SK-N-SH treated with all-trans-retinoic acid at 6 μM for 48 hours (cell line): ENCODE measurements around the gene FASLG.

Experiments
- ESRRG ChIP-seq: fragments of 250-450 bp; sonication (Bioruptor Pico); IDR thresholded peaks from 2 replicates; pipeline ENCODE4 v1.6.1; 2021; ENCODE audit warnings: mild to moderate bottlenecking
- POU6F1 ChIP-seq: fragments of 250-450 bp; sonication (Bioruptor Pico); IDR thresholded peaks from 2 replicates; pipeline ENCODE4 v1.8.0; 2021; ENCODE audit warnings: low read depth, mild to moderate bottlenecking, moderate library complexity, borderline replicate concordance
- ZFP3 ChIP-seq: fragments of 250-450 bp; sonication (Bioruptor Pico); IDR thresholded peaks from 2 replicates; pipeline ENCODE4 v1.5.0; 2020; ENCODE audit warnings: mild to moderate bottlenecking, moderate library complexity
- TF ChIP-seq, protein P1 (sequence below): fragments of 250-450 bp; sonication (Bioruptor Pico); IDR thresholded peaks from 2 replicates; pipeline ENCODE4 v1.8.0; 2020; ENCODE audit warnings: mild to moderate bottlenecking, moderate library complexity, borderline replicate concordance

DNA sequence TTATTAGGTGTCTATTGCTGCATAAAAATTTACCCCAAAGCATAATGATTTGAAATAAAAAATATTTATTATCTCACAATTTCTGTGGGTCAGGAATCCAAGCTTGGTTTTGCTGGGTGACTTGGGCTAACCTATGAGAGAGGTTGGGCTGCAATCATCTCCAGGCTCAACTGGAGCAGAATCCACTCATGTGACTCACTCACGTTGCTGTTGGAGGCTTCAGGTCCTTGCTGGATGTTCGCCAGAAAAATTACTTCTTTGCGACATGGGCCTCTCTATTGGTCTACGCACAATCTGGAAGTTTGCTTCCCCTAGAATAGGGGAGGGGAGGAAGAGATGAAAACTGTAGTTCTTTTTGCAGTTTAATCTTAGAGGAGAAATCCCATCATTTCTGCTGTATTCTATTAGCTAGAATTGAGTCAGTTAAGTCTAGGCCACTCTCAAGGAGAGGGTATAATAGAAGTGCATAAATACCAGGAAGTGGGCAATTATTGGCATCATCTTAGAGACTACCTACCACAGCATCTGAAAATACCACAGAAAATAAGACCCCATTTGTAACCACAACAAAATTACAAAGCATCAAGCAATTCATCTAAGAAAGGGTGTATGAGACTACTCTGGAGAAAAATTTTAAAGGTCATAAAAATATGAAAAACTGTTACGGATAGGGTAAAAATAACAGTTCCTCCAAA, 5.7 kb upstream of the FASLG start:
- TF ChIP-seq, protein P1, sequence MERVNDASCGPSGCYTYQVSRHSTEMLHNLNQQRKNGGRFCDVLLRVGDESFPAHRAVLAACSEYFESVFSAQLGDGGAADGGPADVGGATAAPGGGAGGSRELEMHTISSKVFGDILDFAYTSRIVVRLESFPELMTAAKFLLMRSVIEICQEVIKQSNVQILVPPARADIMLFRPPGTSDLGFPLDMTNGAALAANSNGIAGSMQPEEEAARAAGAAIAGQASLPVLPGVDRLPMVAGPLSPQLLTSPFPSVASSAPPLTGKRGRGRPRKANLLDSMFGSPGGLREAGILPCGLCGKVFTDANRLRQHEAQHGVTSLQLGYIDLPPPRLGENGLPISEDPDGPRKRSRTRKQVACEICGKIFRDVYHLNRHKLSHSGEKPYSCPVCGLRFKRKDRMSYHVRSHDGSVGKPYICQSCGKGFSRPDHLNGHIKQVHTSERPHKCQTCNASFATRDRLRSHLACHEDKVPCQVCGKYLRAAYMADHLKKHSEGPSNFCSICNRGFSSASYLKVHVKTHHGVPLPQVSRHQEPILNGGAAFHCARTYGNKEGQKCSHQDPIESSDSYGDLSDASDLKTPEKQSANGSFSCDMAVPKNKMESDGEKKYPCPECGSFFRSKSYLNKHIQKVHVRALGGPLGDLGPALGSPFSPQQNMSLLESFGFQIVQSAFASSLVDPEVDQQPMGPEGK (CRISPR knock-in tag) = no peak
- TF ChIP-seq ZFP3 (CRISPR knock-in tag) (no peak), ESRRG (no peak), POU6F1 (no peak)
